GM12892 (cell line): ENCODE results near the gene UTP25.

ENCODE experiments used
- POLR2A ChIP-seq: IDR thresholded peaks from 2 replicates; pipeline ENCODE4 v1.6.1; 2011; ENCODE audit warnings: low read depth, low read length, control low read depth
- POLR2AphosphoS5 ChIP-seq: IDR thresholded peaks from 2 replicates; pipeline ENCODE4 v1.6.1; 2011; ENCODE audit warnings: low read depth, low read length, control low read depth
- TAF1 ChIP-seq: IDR thresholded peaks from 2 replicates; pipeline ENCODE4 v1.6.1; 2011; ENCODE audit warnings: low read depth, mild to moderate bottlenecking, control low read depth, low read length, borderline replicate concordance

DNA sequence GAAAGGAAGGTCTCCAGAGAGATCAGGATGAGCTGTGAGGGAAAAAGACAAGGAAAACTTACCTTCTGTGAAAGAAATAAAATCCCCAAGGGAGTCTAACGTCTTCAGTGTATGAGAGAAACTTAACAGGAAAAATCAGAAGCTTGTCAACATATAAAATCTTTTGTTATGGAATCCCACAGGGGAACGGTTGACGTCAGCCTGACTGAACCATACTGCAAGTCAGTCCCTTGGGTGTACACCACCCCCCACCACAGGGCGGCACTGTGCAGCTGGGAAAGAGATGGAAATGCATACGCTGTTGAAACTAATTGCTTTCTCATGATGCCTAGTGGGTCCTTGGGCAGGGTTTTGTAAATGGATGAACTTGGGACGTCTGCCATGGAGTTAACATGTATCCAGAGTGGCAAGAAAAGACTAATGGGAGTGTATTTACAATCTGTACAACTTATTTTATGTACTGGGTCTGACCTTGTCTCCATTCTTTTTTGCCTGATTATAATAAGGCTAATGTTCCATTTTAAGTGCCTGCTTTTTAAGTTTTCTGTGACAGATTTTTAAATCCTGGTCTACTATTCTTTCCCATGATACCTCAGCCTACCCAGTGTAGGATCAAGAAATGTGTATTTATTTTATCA is 22.7 kb downstream of the UTP25 start:
- no peak for TF ChIP-seq POLR2A
- TF ChIP-seq TAF1, result no peak
- TF ChIP-seq POLR2AphosphoS5, result no peak
